Liver (tissue), 9 donors: ENCODE results near the gene SLC25A26. TPM values are rescaled to one million over a fixed set of nuclear protein-coding genes. Genes with fewer than 3 reads are reported as not detected.

Experiments
- DNase-seq: peaks from one replicate; pipeline ENCODE4 v3.0.0-alpha.2; 2017; ENCODE audit warnings: low spot score
- H3K27ac ChIP-seq, 2 donors: one replicate each; pipeline ENCODE4 v1.7.0; 2013; ENCODE audit warnings: inconsistent platforms in 2 of 2, low read length in 2 of 2, control low read depth in 1 of 2, low read depth in 1 of 2, mild to moderate bottlenecking in 1 of 2
- H3K27me3 ChIP-seq, 4 donors: one replicate each; pipeline versions ENCODE4 v1.6.1 to v1.7.0; 2013; ENCODE audit warnings: low read length in 3 of 4, inconsistent platforms in 1 of 4, mild to moderate bottlenecking in 1 of 4, moderate library complexity in 1 of 4; ENCODE audit not compliant: control insufficient read depth in 4 of 4, insufficient read depth in 4 of 4
- H3K36me3 ChIP-seq, 4 donors: one replicate each; pipeline versions ENCODE4 v1.6.1 to v1.7.0; 2013; ENCODE audit warnings: low read length in 3 of 4, mild to moderate bottlenecking in 3 of 4, low read depth in 1 of 4, moderate library complexity in 1 of 4; ENCODE audit not compliant: control insufficient read depth in 4 of 4, insufficient read depth in 3 of 4
- H3K4me1 ChIP-seq, 4 donors: one replicate each; pipeline versions ENCODE4 v1.6.1 to v1.7.0; 2013; ENCODE audit warnings: low read length in 3 of 4, mild to moderate bottlenecking in 3 of 4, moderate library complexity in 1 of 4; ENCODE audit not compliant: control insufficient read depth in 4 of 4, insufficient read depth in 4 of 4
- H3K4me3 ChIP-seq, 3 donors: one replicate each; pipeline versions ENCODE4 v1.6.1 to v1.7.0; 2013; ENCODE audit warnings: low read length in 3 of 3, control low read depth in 1 of 3, low read depth in 1 of 3, mild to moderate bottlenecking in 1 of 3
- H3K9ac ChIP-seq, 2 donors: one replicate each; pipeline ENCODE4 v1.7.0; 2013; ENCODE audit warnings: low read length in 2 of 2, mild to moderate bottlenecking in 2 of 2, moderate library complexity in 2 of 2, control low read depth in 1 of 2, low read depth in 1 of 2
- H3K9me3 ChIP-seq, 4 donors: one replicate each; pipeline versions ENCODE4 v1.6.1 to v1.7.0; 2013; ENCODE audit warnings: low read length in 3 of 4; ENCODE audit not compliant: control insufficient read depth in 4 of 4
- EGR1 ChIP-seq, 2 donors: IDR thresholded peaks; 2 replicates each; pipeline ENCODE4 v1.6.1; 2016 to 2018; ENCODE audit warnings: antibody characterized with exemption in 2 of 2, low read depth in 2 of 2
- FOXA1 ChIP-seq: IDR thresholded peaks from 2 replicates; pipeline ENCODE4 v1.6.1; 2016; ENCODE audit warnings: antibody characterized with exemption
- FOXA2 ChIP-seq: IDR thresholded peaks from 2 replicates; pipeline ENCODE4 v1.6.1; 2016; ENCODE audit warnings: antibody characterized with exemption
- GABPA ChIP-seq, 2 donors: IDR thresholded peaks in 1 of 2; conservative IDR thresholded peaks in 1 of 2; 2 replicates each; pipeline ENCODE4 v1.6.1; 2016; ENCODE audit warnings: antibody characterized with exemption in 2 of 2, mild to moderate bottlenecking in 1 of 2, moderate library complexity in 1 of 2
- HNF4A ChIP-seq, 2 donors: conservative IDR thresholded peaks; 2 replicates each; pipeline ENCODE4 v1.6.1; 2016; ENCODE audit warnings: antibody characterized with exemption in 2 of 2, mild to moderate bottlenecking in 2 of 2
- HNF4G ChIP-seq: IDR thresholded peaks from 2 replicates; pipeline ENCODE4 v1.6.1; 2016; ENCODE audit warnings: antibody characterized with exemption
- JUND ChIP-seq, 2 donors: IDR thresholded peaks; 2 replicates each; pipeline ENCODE4 v1.6.1; 2016; ENCODE audit warnings: antibody characterized with exemption in 2 of 2
- MAX ChIP-seq: IDR thresholded peaks from 2 replicates; pipeline ENCODE4 v1.6.1; 2016; ENCODE audit warnings: antibody characterized with exemption
- RAD21 ChIP-seq, 2 donors: IDR thresholded peaks; 2 replicates each; pipeline ENCODE4 v1.6.1; 2016; ENCODE audit warnings: antibody characterized with exemption in 2 of 2, mild to moderate bottlenecking in 2 of 2
- RXRA ChIP-seq, 2 donors: IDR thresholded peaks; 2 replicates each; pipeline ENCODE4 v1.6.1; 2017 to 2018; ENCODE audit warnings: antibody characterized with exemption in 2 of 2, mild to moderate bottlenecking in 1 of 2
- SP1 ChIP-seq: IDR thresholded peaks from 2 replicates; pipeline ENCODE4 v1.6.1; 2018; ENCODE audit warnings: antibody characterized with exemption, mild to moderate bottlenecking
- TAF1 ChIP-seq: conservative IDR thresholded peaks from 2 replicates; pipeline ENCODE4 v1.6.1; 2016; ENCODE audit warnings: antibody characterized with exemption, mild to moderate bottlenecking
- YY1 ChIP-seq: IDR thresholded peaks from 2 replicates; pipeline ENCODE4 v1.6.1; 2016; ENCODE audit warnings: antibody characterized with exemption, mild to moderate bottlenecking
- WGBS: extraction: QIAGEN DNeasy Blood & Tissue Kit; methylation state at CpG from one replicate; pipeline ENCODE4 v1.1.7; 2013; 5-methylcytosine and 5-hydroxymethylcytosine counted together
- polyA plus RNA-seq, 2 donors: library from polyadenylated mRNA; stranded (reverse) in 1 of 2; unstranded in 1 of 2; fragments of 200-250 nt in 1 of 2; fragments of >200 nt in 1 of 2; fragmentation: Nextera tagmentation in 1 of 2; extraction: Ambion mirVana in 1 of 2; gene quantifications; one replicate each; pipeline versions ENCODE4 v1.2.1 to v1.2.3, GENCODE V29; 2013 to 2015
- total RNA-seq, 2 donors: library from RNA; depleted of rRNA; stranded (reverse); fragments of >200 nt; gene quantifications; one replicate each; pipeline ENCODE4 v1.2.3, GENCODE V29; 2014
- TF ChIP-seq, protein P1 (sequence below): IDR thresholded peaks from 2 replicates; pipeline ENCODE4 v1.6.1; 2016; ENCODE audit warnings: antibody characterized with exemption
- TF ChIP-seq, protein P2 (sequence below): IDR thresholded peaks from 2 replicates; pipeline ENCODE4 v1.6.1; 2016; ENCODE audit warnings: antibody characterized with exemption
- TF ChIP-seq, protein P3 (sequence below): IDR thresholded peaks from 2 replicates; pipeline ENCODE4 v1.6.1; 2016; ENCODE audit warnings: antibody characterized with exemption, mild to moderate bottlenecking
- donor health status: healthy.
- donor health status: healthy.
- donor health status: healthy.
- donor health status: healthy.
- donor health status: healthy.

The SLC25A26 gene
- total and polyA plus RNA-seq, 4 donors = 9.9 to 21.6 (median 12.8) TPM

DNA sequence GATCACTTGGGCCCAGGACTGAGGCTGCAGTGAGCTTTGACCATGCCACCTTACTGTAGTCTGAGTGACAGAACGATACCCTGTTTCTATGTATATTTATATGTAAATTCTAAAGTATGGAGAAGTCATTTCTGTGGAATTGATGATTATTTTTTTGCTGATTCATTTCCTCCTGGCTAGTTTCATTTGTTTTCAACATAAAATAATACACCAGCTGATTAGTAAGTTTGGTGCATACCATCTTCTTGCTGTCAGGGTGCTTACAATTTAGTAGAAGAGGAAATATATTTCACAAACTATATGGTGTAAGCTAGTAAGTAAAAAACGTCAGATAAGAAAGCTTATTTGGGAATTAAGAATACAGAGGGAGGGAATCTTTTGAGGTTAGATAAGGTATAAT, 36.0 kb downstream of the SLC25A26 start:
- no peaks in the 10 kb centered on the region for H3K36me3 ChIP-seq
- no peak overlapping the region for H3K4me3 ChIP-seq
- DNase-seq = no peak
- TF ChIP-seq HNF4A (conservative IDR thresholded peaks at IDR 0.05) = no peak
- TF ChIP-seq YY1 = no peak
- TF ChIP-seq, protein P1, sequence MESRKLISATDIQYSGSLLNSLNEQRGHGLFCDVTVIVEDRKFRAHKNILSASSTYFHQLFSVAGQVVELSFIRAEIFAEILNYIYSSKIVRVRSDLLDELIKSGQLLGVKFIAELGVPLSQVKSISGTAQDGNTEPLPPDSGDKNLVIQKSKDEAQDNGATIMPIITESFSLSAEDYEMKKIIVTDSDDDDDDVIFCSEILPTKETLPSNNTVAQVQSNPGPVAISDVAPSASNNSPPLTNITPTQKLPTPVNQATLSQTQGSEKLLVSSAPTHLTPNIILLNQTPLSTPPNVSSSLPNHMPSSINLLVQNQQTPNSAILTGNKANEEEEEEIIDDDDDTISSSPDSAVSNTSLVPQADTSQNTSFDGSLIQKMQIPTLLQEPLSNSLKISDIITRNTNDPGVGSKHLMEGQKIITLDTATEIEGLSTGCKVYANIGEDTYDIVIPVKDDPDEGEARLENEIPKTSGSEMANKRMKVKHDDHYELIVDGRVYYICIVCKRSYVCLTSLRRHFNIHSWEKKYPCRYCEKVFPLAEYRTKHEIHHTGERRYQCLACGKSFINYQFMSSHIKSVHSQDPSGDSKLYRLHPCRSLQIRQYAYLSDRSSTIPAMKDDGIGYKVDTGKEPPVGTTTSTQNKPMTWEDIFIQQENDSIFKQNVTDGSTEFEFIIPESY = no peak
- TF ChIP-seq, protein P2, sequence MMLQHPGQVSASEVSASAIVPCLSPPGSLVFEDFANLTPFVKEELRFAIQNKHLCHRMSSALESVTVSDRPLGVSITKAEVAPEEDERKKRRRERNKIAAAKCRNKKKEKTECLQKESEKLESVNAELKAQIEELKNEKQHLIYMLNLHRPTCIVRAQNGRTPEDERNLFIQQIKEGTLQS = no peak
- no peak for TF ChIP-seq SP1
- TF ChIP-seq RAD21 (IDR thresholded peaks at IDR 0.05) = no peak
- no peak for TF ChIP-seq GABPA (IDR thresholded peaks at IDR 0.05 in 1 of 2, conservative IDR thresholded peaks at IDR 0.05 in 1 of 2)
- no peak for TF ChIP-seq JUND (IDR thresholded peaks at IDR 0.05)
- no peak for TF ChIP-seq TAF1
- TF ChIP-seq FOXA2 = no peak
- no peak for TF ChIP-seq MAX
- TF ChIP-seq, protein P3, sequence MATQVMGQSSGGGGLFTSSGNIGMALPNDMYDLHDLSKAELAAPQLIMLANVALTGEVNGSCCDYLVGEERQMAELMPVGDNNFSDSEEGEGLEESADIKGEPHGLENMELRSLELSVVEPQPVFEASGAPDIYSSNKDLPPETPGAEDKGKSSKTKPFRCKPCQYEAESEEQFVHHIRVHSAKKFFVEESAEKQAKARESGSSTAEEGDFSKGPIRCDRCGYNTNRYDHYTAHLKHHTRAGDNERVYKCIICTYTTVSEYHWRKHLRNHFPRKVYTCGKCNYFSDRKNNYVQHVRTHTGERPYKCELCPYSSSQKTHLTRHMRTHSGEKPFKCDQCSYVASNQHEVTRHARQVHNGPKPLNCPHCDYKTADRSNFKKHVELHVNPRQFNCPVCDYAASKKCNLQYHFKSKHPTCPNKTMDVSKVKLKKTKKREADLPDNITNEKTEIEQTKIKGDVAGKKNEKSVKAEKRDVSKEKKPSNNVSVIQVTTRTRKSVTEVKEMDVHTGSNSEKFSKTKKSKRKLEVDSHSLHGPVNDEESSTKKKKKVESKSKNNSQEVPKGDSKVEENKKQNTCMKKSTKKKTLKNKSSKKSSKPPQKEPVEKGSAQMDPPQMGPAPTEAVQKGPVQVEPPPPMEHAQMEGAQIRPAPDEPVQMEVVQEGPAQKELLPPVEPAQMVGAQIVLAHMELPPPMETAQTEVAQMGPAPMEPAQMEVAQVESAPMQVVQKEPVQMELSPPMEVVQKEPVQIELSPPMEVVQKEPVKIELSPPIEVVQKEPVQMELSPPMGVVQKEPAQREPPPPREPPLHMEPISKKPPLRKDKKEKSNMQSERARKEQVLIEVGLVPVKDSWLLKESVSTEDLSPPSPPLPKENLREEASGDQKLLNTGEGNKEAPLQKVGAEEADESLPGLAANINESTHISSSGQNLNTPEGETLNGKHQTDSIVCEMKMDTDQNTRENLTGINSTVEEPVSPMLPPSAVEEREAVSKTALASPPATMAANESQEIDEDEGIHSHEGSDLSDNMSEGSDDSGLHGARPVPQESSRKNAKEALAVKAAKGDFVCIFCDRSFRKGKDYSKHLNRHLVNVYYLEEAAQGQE = no peak
- H3K9ac ChIP-seq = no peak overlapping the region
- no peak overlapping the region for H3K27ac ChIP-seq
- 85% methylated on average over 2 of the region's 2 CpGs for WGBS
- no peaks in the 10 kb centered on the region for H3K9me3 ChIP-seq
- peaks cover 0 to 2% (median 0%) of the 10 kb centered on the region in 4 donors for H3K4me1 ChIP-seq
- H3K27me3 ChIP-seq = no peaks in the 10 kb centered on the region

DNA sequence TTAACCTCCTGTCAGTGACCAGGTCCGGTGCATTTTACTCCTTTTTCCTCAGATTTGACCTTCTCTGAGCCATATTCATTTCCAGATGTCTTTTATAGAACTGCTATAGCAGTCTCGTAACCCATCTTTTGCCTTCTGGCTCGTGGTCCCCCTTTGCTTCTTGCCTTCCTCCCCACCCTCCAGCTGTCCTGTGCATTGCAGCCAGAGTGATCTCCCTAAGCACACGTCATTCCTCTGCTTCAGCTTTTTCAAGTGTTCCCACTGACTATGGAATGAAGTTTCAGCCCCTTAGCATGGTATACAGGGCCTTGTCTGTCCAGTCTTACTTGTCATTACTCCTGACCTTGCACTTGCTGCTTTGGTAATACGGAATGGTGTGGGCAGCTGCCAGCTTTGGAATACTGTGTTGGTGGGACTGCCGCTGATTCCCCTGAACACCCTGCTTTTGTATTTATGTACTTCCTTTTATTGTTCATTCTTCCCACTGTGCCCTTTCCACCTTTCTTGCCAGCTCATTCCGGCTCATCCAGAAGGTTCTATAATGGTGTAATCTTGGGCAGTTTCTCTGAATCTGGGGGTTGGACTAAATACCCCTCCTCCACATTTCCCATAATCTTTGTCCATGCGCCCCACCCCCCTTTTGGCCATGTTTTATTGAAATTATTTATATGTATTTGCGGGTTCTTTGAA, 38.9 kb downstream of the SLC25A26 start:
- WGBS = 96% methylated on average over 9 of the region's 9 CpGs
- Histone ChIP-seq H3K36me3 (peaks cover 0 to 4% (median 0%) of the 10 kb centered on the region in 4 donors), H3K4me3 (no peak overlapping the region), H3K4me1 (no peaks in the 10 kb centered on the region), H3K9me3 (no peaks in the 10 kb centered on the region), H3K27ac (no peak overlapping the region), H3K9ac (no peak overlapping the region), H3K27me3 (no peaks in the 10 kb centered on the region)
- no peak for DNase-seq
- no peak for TF ChIP-seq EGR1 (IDR thresholded peaks at IDR 0.05; ENCODE audit: low read depth in 2 of 2)
- no peak for TF ChIP-seq HNF4G
- no peak for TF ChIP-seq HNF4A (conservative IDR thresholded peaks at IDR 0.05)
- no peak for TF ChIP-seq MAX
- TF ChIP-seq FOXA1 = no peak
- TF ChIP-seq SP1 = no peak
- TF ChIP-seq YY1 = no peak
- TF ChIP-seq RXRA (IDR thresholded peaks at IDR 0.05) = no peak
- no peak for TF ChIP-seq RAD21 (IDR thresholded peaks at IDR 0.05)
- TF ChIP-seq, protein P2 = no peak
